H1 (cell line): ENCODE results near the gene KCTD16. TPM values are rescaled to one million over a fixed set of nuclear protein-coding genes. Genes with fewer than 3 reads are reported as not detected.

Source experiments
- CTCF ChIA-PET: fragments of 300-600 bp; sonication (Branson Sonifier 250); formaldehyde crosslinking; loops from one replicate; lab custom pipeline; 2021; ENCODE audit not compliant: partially characterized antibody; lab: Charles Lee
- POLR2A ChIA-PET: fragments of 300-600 bp; sonication (Branson Sonifier 250); formaldehyde crosslinking; loops from one replicate; lab custom pipeline; 2021; ENCODE audit warnings: inconsistent platforms; ENCODE audit not compliant: partially characterized antibody; lab: Charles Lee
- DNase-seq, 2 experiments: peaks; one replicate each; pipeline versions ENCODE4 v3.0.0 to v3.0.0-alpha.2; 2010 to 2022; ENCODE audit warnings: low spot score in 2 of 2, low read depth in 1 of 2, mixed read lengths in 1 of 2
- FAIRE-seq: peaks from 2 replicates; lab custom pipeline; 2011; peaks lifted over from hg19 to GRCh38; lab: Jason Lieb, UNC
- H2AFZ ChIP-seq: 2 replicates; pipeline ENCODE4 v1.8.1; 2012; ENCODE audit warnings: low read length, inconsistent platforms
- H2AK5ac ChIP-seq: 2 replicates; pipeline ENCODE4 v1.6.1; 2013; ENCODE audit warnings: low read depth, low read length
- H2BK120ac ChIP-seq: replicated peaks from 2 replicates; pipeline ENCODE3; 2013; ENCODE audit warnings: low read depth, low read length, inconsistent platforms
- H2BK12ac ChIP-seq: 2 replicates; pipeline ENCODE4 v1.6.1; 2013; ENCODE audit warnings: low read depth, low read length
- H2BK15ac ChIP-seq: 2 replicates; pipeline ENCODE4 v1.6.1; 2013; ENCODE audit warnings: low read length
- H2BK20ac ChIP-seq: 2 replicates; pipeline ENCODE4 v1.6.1; 2013; ENCODE audit warnings: low read length
- H2BK5ac ChIP-seq: 2 replicates; pipeline ENCODE4 v1.6.1; 2013; ENCODE audit warnings: low read depth, low read length
- H3K14ac ChIP-seq: 2 replicates; pipeline ENCODE4 v1.6.1; 2013; ENCODE audit warnings: inconsistent platforms; ENCODE audit not compliant: insufficient read length
- H3K18ac ChIP-seq: 2 replicates; pipeline ENCODE4 v1.6.1; 2013; ENCODE audit warnings: low read length; ENCODE audit errors: extremely low read depth
- H3K23ac ChIP-seq: 2 replicates; pipeline ENCODE4 v1.6.1; 2013; ENCODE audit warnings: inconsistent platforms; ENCODE audit not compliant: insufficient read length
- H3K23me2 ChIP-seq: 2 replicates; pipeline ENCODE4 v1.6.1; 2013; ENCODE audit warnings: low read depth, low read length
- H3K27ac ChIP-seq: 2 replicates; pipeline ENCODE4 v1.6.1; 2011; ENCODE audit warnings: low read depth, low read length, inconsistent platforms
- H3K27me3 ChIP-seq, 4 experiments: replicated peaks in 1 of 4; 1 replicate in 1 of 4; 2 replicates in 3 of 4; pipeline versions ENCODE4 v1.6.1 to v1.8.1; 2011 to 2013; ENCODE audit warnings: low read length in 3 of 4, mild to moderate bottlenecking in 3 of 4, inconsistent platforms in 2 of 4, mixed read lengths in 2 of 4, moderate library complexity in 1 of 4; ENCODE audit not compliant: control insufficient read depth in 3 of 4, insufficient read depth in 3 of 4; ENCODE audit errors: extremely low read depth in 1 of 4
- H3K36me3 ChIP-seq, 4 experiments: 2 replicates each; pipeline versions ENCODE4 v1.6.1 to v1.8.1; 2011 to 2013; ENCODE audit warnings: mild to moderate bottlenecking in 4 of 4, low read length in 3 of 4, moderate library complexity in 2 of 4, control low read depth in 1 of 4, inconsistent platforms in 1 of 4; ENCODE audit not compliant: insufficient read depth in 4 of 4, control insufficient read depth in 2 of 4
- H3K4ac ChIP-seq: replicated peaks from 2 replicates; pipeline ENCODE3; 2013; ENCODE audit warnings: low read length, low read depth, mixed read lengths, inconsistent platforms; ENCODE audit not compliant: insufficient read length
- H3K4me1 ChIP-seq, 4 experiments: replicated peaks in 1 of 4; 1 replicate in 1 of 4; 2 replicates in 3 of 4; pipeline versions ENCODE4 v1.6.1 to v1.8.1; 2011 to 2013; ENCODE audit warnings: low read length in 3 of 4, inconsistent platforms in 2 of 4, mixed read lengths in 1 of 4; ENCODE audit not compliant: insufficient read depth in 4 of 4, control insufficient read depth in 3 of 4
- H3K4me2 ChIP-seq, 2 experiments: 2 replicates each; pipeline versions ENCODE4 v1.6.1 to v1.8.1; 2011 to 2013; ENCODE audit warnings: low read depth in 2 of 2, low read length in 2 of 2, control low read depth in 1 of 2, inconsistent platforms in 1 of 2, mild to moderate bottlenecking in 1 of 2; ENCODE audit not compliant: insufficient read depth in 1 of 2
- H3K4me3 ChIP-seq, 4 experiments: fragments of 200-600, 300-600 bp in 1 of 4; sonication (generic), shearing (Covaris generic), sonication (Bioruptor Twin) in 1 of 4; 2 replicates each; pipeline versions ENCODE4 v1.5.1 to v1.8.1; 2011 to 2016; ENCODE audit warnings: low read length in 4 of 4, low read depth in 3 of 4, control low read depth in 2 of 4, inconsistent platforms in 2 of 4, mild to moderate bottlenecking in 2 of 4, mixed read lengths in 1 of 4, moderate library complexity in 1 of 4; ENCODE audit not compliant: insufficient read depth in 2 of 4; ENCODE audit errors: extremely low read depth in 1 of 4
- H3K56ac ChIP-seq: replicated peaks from 2 replicates; pipeline ENCODE3; 2013; ENCODE audit warnings: low read depth, mild to moderate bottlenecking, mixed read lengths, low read length, inconsistent platforms; ENCODE audit not compliant: insufficient read length
- H3K79me1 ChIP-seq: 2 replicates; pipeline ENCODE4 v1.6.1; 2013; ENCODE audit warnings: low read depth, low read length, control low read depth
- H3K79me2 ChIP-seq, 2 experiments: 2 replicates each; pipeline versions ENCODE4 v1.6.1 to v1.8.1; 2012 to 2013; ENCODE audit warnings: low read length in 2 of 2, mild to moderate bottlenecking in 2 of 2, inconsistent platforms in 1 of 2; ENCODE audit not compliant: insufficient read depth in 2 of 2, control insufficient read depth in 1 of 2
- H3K9ac ChIP-seq, 4 experiments: replicated peaks in 1 of 4; 1 replicate in 1 of 4; 2 replicates in 3 of 4; pipeline versions ENCODE4 v1.6.1 to v1.8.1; 2011 to 2013; ENCODE audit warnings: low read depth in 3 of 4, low read length in 3 of 4, control low read depth in 2 of 4, mild to moderate bottlenecking in 2 of 4, moderate library complexity in 2 of 4, inconsistent platforms in 1 of 4; ENCODE audit errors: extremely low read depth in 1 of 4
- H3K9me3 ChIP-seq, 2 experiments: 2 replicates each; pipeline versions ENCODE4 v1.6.1 to v1.8.1; 2012 to 2013; ENCODE audit warnings: mild to moderate bottlenecking in 2 of 2, moderate library complexity in 2 of 2, control low read depth in 1 of 2, inconsistent platforms in 1 of 2, low read depth in 1 of 2, low read length in 1 of 2, mixed read lengths in 1 of 2; ENCODE audit not compliant: insufficient read depth in 2 of 2
- H4K20me1 ChIP-seq, 2 experiments: replicated peaks in 1 of 2; 2 replicates each; pipeline versions ENCODE3 to v1.8.1; 2011 to 2013; ENCODE audit warnings: inconsistent platforms in 2 of 2, low read length in 2 of 2, mild to moderate bottlenecking in 1 of 2; ENCODE audit not compliant: insufficient read depth in 2 of 2, control insufficient read depth in 1 of 2
- H4K5ac ChIP-seq: 2 replicates; pipeline ENCODE4 v1.6.1; 2013; ENCODE audit warnings: low read length, low read depth, mixed read lengths, inconsistent platforms; ENCODE audit not compliant: insufficient read length
- H4K8ac ChIP-seq: 2 replicates; pipeline ENCODE4 v1.8.0; 2013; ENCODE audit warnings: mild to moderate bottlenecking, moderate library complexity, low read length, inconsistent platforms; ENCODE audit not compliant: insufficient read depth; ENCODE audit errors: extremely low read depth
- H4K91ac ChIP-seq: replicated peaks from 2 replicates; pipeline ENCODE3; 2013; ENCODE audit warnings: low read length, mixed read lengths, inconsistent platforms; ENCODE audit not compliant: insufficient read length
- CBX5 ChIP-seq: fragments of 300-800, 300-1000 bp; sonication (generic); IDR thresholded peaks from 2 replicates; pipeline ENCODE4 v1.7.1; 2016; ENCODE audit warnings: antibody characterized with exemption, low read length, low read depth
- E2F6 ChIP-seq: IDR thresholded peaks from 2 replicates; pipeline ENCODE4 v1.6.1; 2012; ENCODE audit warnings: inconsistent platforms
- JUN ChIP-seq: IDR thresholded peaks from 2 replicates; pipeline ENCODE4 v1.6.1; 2011; ENCODE audit warnings: low read depth, mild to moderate bottlenecking, improper control_type of control experiment, low read length
- JUND ChIP-seq: IDR thresholded peaks from 2 replicates; pipeline ENCODE4 v1.6.1; 2011; ENCODE audit warnings: mild to moderate bottlenecking, improper control_type of control experiment, low read length
- NRF1 ChIP-seq: IDR thresholded peaks from 2 replicates; pipeline ENCODE4 v1.6.1; 2011; ENCODE audit warnings: mild to moderate bottlenecking, low read depth, low read length, improper control_type of control experiment
- POLR2A ChIP-seq, 2 experiments: IDR thresholded peaks; 1 replicate in 1 of 2; 2 replicates in 1 of 2; pipeline ENCODE4 v1.6.1; 2011; ENCODE audit warnings: low read depth in 2 of 2, low read length in 2 of 2, mild to moderate bottlenecking in 2 of 2; ENCODE audit errors: control extremely low read depth in 1 of 2
- POU5F1 ChIP-seq: IDR thresholded peaks from 2 replicates; pipeline ENCODE4 v1.6.1; 2011; ENCODE audit warnings: low read depth, mild to moderate bottlenecking, low read length, moderate library complexity
- RBBP5 ChIP-seq: IDR thresholded peaks from 2 replicates; pipeline ENCODE4 v1.7.1; 2012; ENCODE audit warnings: low read depth, mild to moderate bottlenecking, inconsistent platforms, low read length, moderate library complexity, borderline replicate concordance
- RFX5 ChIP-seq: IDR thresholded peaks from 2 replicates; pipeline ENCODE4 v1.6.1; 2011; ENCODE audit warnings: low read depth, low read length, improper control_type of control experiment, borderline replicate concordance
- RXRA ChIP-seq: IDR thresholded peaks from 2 replicates; pipeline ENCODE4 v1.6.1; 2011; ENCODE audit warnings: low read depth, mild to moderate bottlenecking, low read length, moderate library complexity; ENCODE audit not compliant: insufficient read depth
- SP2 ChIP-seq: IDR thresholded peaks from 2 replicates; pipeline ENCODE4 v1.6.1; 2012; ENCODE audit warnings: mild to moderate bottlenecking, low read length, inconsistent platforms
- SUZ12 ChIP-seq: fragments of 200-600 bp; sonication (generic); IDR thresholded peaks from 2 replicates; pipeline ENCODE4 v1.6.1; 2012; ENCODE audit warnings: mild to moderate bottlenecking, inconsistent platforms, low read length, moderate library complexity, mixed read lengths
- YY1 ChIP-seq: IDR thresholded peaks from 2 replicates; pipeline ENCODE4 v1.6.1; 2011; ENCODE audit warnings: low read depth, mild to moderate bottlenecking, low read length
- WGBS, 2 experiments: shearing (Covaris generic) in 1 of 2; methylation state at CpG; one replicate each; pipeline versions ENCODE4 v1.1.6 to v1.1.7; 2013 to 2015; ENCODE audit warnings: low lambda C conversion rate in 2 of 2, mixed read lengths in 2 of 2, inconsistent platforms in 1 of 2, low coverage in 1 of 2, missing lambda C conversion rate in 1 of 2; ENCODE audit not compliant: insufficient replicate concordance in 2 of 2, insufficient coverage in 1 of 2, insufficient read length in 1 of 2; ENCODE audit errors: extremely low coverage in 1 of 2, missing lambda C conversion rate in 1 of 2; 5-methylcytosine and 5-hydroxymethylcytosine counted together
- polyA plus RNA-seq, 7 experiments: library from polyadenylated mRNA; depleted of rRNA in 3 of 7; stranded (reverse) in 5 of 7; unstranded in 2 of 7; fragments of >200 nt in 5 of 7; fragments of 200-250 nt in 2 of 7; gene quantifications; 1 replicate in 5 of 7; 2 replicates in 1 of 7; 4 replicates in 1 of 7; pipeline versions ENCODE4 v1.2.1 to v1.2.3, GENCODE V29; 2011 to 2013; ENCODE audit warnings: missing spikeins in 2 of 7, mixed read lengths in 2 of 7
- total RNA-seq: library from RNA; stranded (reverse); fragmentation: NEBNext Ultra II Directional; extraction: Animal tissue kit (Norgen Biotek cat#: 25700); gene quantifications from 2 replicates; pipeline ENCODE4 v1.2.1, GENCODE V29; 2021

The KCTD16 gene
- total and polyA plus RNA-seq, 2 of the 8 experiments (the other 6 are each of a cell fraction or from before 2014, with no cell fraction given): 0.03 to 0.24 TPM

GRCh38 chr5:144249755-144250464 is 79.2 kb downstream of the KCTD16 start:
- CTCF ChIA-PET: no interaction called here
- Histone ChIP-seq H3K18ac (no peak overlapping the region), H3K27me3 (no peaks in the 10 kb centered on the region), H2BK5ac (no peak overlapping the region; the same call in 1 of the 2 replicates), H4K91ac (no peak overlapping the region), H4K8ac (no peak overlapping the region), H2AK5ac (no peak overlapping the region), H2BK12ac (no peak overlapping the region), H3K23ac (no peak overlapping the region), H3K56ac (no peak overlapping the region), H3K4me1 (peaks cover 0 to 3% (median 2%) of the 10 kb centered on the region in 4 experiments; a peak in 2 of 7 replicates), H3K4me2 (no peak overlapping the region), H2BK20ac (no peak overlapping the region), H2AFZ (peak overlapping the region; percentile 86), H3K14ac (no peak overlapping the region), H3K27ac (no peak overlapping the region), H3K79me2 (no peaks in the 10 kb centered on the region), H3K4me3 (no peak overlapping the region), H2BK120ac (no peak overlapping the region), H3K23me2 (no peaks in the 10 kb centered on the region), H3K4ac (no peak overlapping the region), H3K9me3 (no peaks in the 10 kb centered on the region), H3K79me1 (no peaks in the 10 kb centered on the region), H4K20me1 (no peaks in the 10 kb centered on the region), H2BK15ac (no peak overlapping the region), H3K9ac (peak overlapping the region in 1 of 4 experiments; percentile 30; a peak in 1 of 7 replicates), H3K36me3 (no peaks in the 10 kb centered on the region), H4K5ac (no peak overlapping the region)
- DNase-seq: no peak
- FAIRE-seq: no peak
- POLR2A ChIA-PET: no interaction called here
- WGBS, 2 experiments: 46% methylated on average over 2 of the region's 2 CpGs; no CpG with 5 or more reads in 1 of the 2 experiments
- TF ChIP-seq RXRA: no peak
- no peak for TF ChIP-seq CBX5
- TF ChIP-seq NRF1: no peak
- no peak for TF ChIP-seq RFX5
- TF ChIP-seq SP2: no peak
- TF ChIP-seq POU5F1: no peak
- no peak for TF ChIP-seq JUND
- no peak for TF ChIP-seq POLR2A (IDR thresholded peaks at IDR 0.05; ENCODE audit: control extremely low read depth in 1 of 2, low read depth in 2 of 2, low read length in 2 of 2)
- TF ChIP-seq SUZ12: no peak
- no peak for TF ChIP-seq YY1
- TF ChIP-seq RBBP5: no peak
- no peak for TF ChIP-seq JUN
- TF ChIP-seq E2F6: no peak
